SK-N-SH (cell line): Measurements from ENCODE around the gene ARID3A. TPM values are rescaled to one million over a fixed set of nuclear protein-coding genes. Genes with fewer than 3 reads are reported as not detected.
A peak's percentile ranks its signal among the peaks of the same experiment; 100 is the strongest.

ENCODE experiments used
- CTCF ChIA-PET: fragments of 300-600, 350-600 bp; formaldehyde crosslinking; extraction: SDS; loops from one replicate; lab custom pipeline; 2021; lab: Yijun Ruan, JAX
- POLR2A ChIA-PET: fragments of 350-600 bp; sonication (Branson Sonifier 250); formaldehyde crosslinking; extraction: SDS; loops from one replicate; lab custom pipeline; 2020; ENCODE audit warnings: antibody characterized with exemption, inconsistent platforms; lab: Yijun Ruan, JAX
- DNase-seq: peaks from one replicate; pipeline ENCODE4 v3.0.0; 2012
- H2AFZ ChIP-seq: fragments of 200-600 bp; sonication (generic); 2 replicates; pipeline ENCODE4 v1.8.1; 2016; ENCODE audit warnings: antibody characterized with exemption, mild to moderate bottlenecking, low read depth
- H3F3A ChIP-seq: fragments of 200-600 bp; sonication (generic); replicated peaks from 2 replicates; pipeline ENCODE3; 2016; ENCODE audit warnings: antibody characterized with exemption, mild to moderate bottlenecking; ENCODE audit not compliant: insufficient read depth
- H3K27ac ChIP-seq, 2 experiments: fragments of 200-500 bp in 1 of 2; fragments of 200-600 bp in 1 of 2; sonication (Bioruptor generic) in 1 of 2; sonication (generic), shearing (Covaris generic) in 1 of 2; 2 replicates each; pipeline versions ENCODE4 v1.5.1 to v1.6.1; 2014 to 2016; ENCODE audit warnings: low read depth in 2 of 2, inconsistent platforms in 1 of 2, low read length in 1 of 2, mild to moderate bottlenecking in 1 of 2, mixed read lengths in 1 of 2
- H3K27me3 ChIP-seq: fragments of 200-600 bp; sonication (generic), shearing (Covaris generic); 2 replicates; pipeline ENCODE4 v1.6.1; 2016; ENCODE audit warnings: mixed run types; ENCODE audit not compliant: insufficient read depth
- H3K36me3 ChIP-seq, 2 experiments: fragments of 200-500 bp in 1 of 2; fragments of 200-600 bp in 1 of 2; sonication (Bioruptor generic) in 1 of 2; sonication (generic) in 1 of 2; replicated peaks in 1 of 2; 2 replicates each; pipeline versions ENCODE3 to v1.5.1; 2014 to 2016; ENCODE audit warnings: low read length in 1 of 2, mild to moderate bottlenecking in 1 of 2; ENCODE audit not compliant: insufficient read depth in 2 of 2, control insufficient read depth in 1 of 2
- H3K4me1 ChIP-seq, 2 experiments: fragments of 200-500 bp in 1 of 2; fragments of 200-600 bp in 1 of 2; sonication (Bioruptor generic) in 1 of 2; sonication (generic), shearing (Covaris generic) in 1 of 2; 2 replicates each; pipeline versions ENCODE4 v1.5.1 to v1.6.1; 2014 to 2016; ENCODE audit warnings: low read depth in 1 of 2, low read length in 1 of 2, mixed run types in 1 of 2; ENCODE audit not compliant: insufficient read depth in 2 of 2, control insufficient read depth in 1 of 2
- H3K4me2 ChIP-seq: fragments of 200-600 bp; sonication (generic), shearing (Covaris generic); 2 replicates; pipeline ENCODE4 v1.6.1; 2017; ENCODE audit warnings: mixed run types
- H3K4me3 ChIP-seq, 2 experiments: fragments of 200-500 bp in 1 of 2; fragments of 200-600 bp in 1 of 2; sonication (Bioruptor generic) in 1 of 2; sonication (generic), shearing (Covaris generic) in 1 of 2; 2 replicates each; pipeline versions ENCODE4 v1.5.1 to v1.8.1; 2014 to 2016; ENCODE audit warnings: low read depth in 2 of 2, inconsistent platforms in 1 of 2, low read length in 1 of 2, mild to moderate bottlenecking in 1 of 2, mixed read lengths in 1 of 2, moderate library complexity in 1 of 2
- H3K79me2 ChIP-seq: fragments of 200-600 bp; sonication (generic); 2 replicates; pipeline ENCODE4 v1.8.1; 2017; ENCODE audit warnings: mild to moderate bottlenecking; ENCODE audit not compliant: insufficient read depth
- H3K9ac ChIP-seq: fragments of 200-600 bp; sonication (generic); 2 replicates; pipeline ENCODE4 v1.6.1; 2017; ENCODE audit warnings: mixed run types
- H3K9me2 ChIP-seq: fragments of 200-600 bp; sonication (generic); 2 replicates; pipeline ENCODE4 v1.6.1; 2017; ENCODE audit warnings: mixed run types
- H3K9me3 ChIP-seq: fragments of 200-600 bp; sonication (generic); 2 replicates; pipeline ENCODE4 v1.6.1; 2017; ENCODE audit warnings: mixed run types, mild to moderate bottlenecking, moderate library complexity
- H4K20me1 ChIP-seq: fragments of 200-600 bp; sonication (generic); 2 replicates; pipeline ENCODE4 v1.6.1; 2017; ENCODE audit warnings: mild to moderate bottlenecking, mixed run types; ENCODE audit not compliant: insufficient read depth
- FOXM1 ChIP-seq: IDR thresholded peaks from 2 replicates; pipeline ENCODE4 v1.4.0; 2012; ENCODE audit warnings: low read depth, mild to moderate bottlenecking
- GATA2 ChIP-seq: sonication (generic); formaldehyde crosslinking; IDR thresholded peaks from 2 replicates; pipeline ENCODE4 v1.5.0; 2020; ENCODE audit warnings: mild to moderate bottlenecking, missing genetic modification reagents
- MXI1 ChIP-seq: IDR thresholded peaks from 2 replicates; pipeline ENCODE4 v1.6.1; 2012; ENCODE audit warnings: mild to moderate bottlenecking, low read depth, low read length, improper control_type of control experiment
- RAD21 ChIP-seq: IDR thresholded peaks from 2 replicates; pipeline ENCODE4 v1.6.1; 2012; ENCODE audit warnings: mild to moderate bottlenecking, low read length
- SMC3 ChIP-seq: IDR thresholded peaks from 2 replicates; pipeline ENCODE4 v1.6.1; 2012; ENCODE audit warnings: low read depth, low read length, improper control_type of control experiment
- TCF12 ChIP-seq: IDR thresholded peaks from 2 replicates; pipeline ENCODE4 v1.4.0; 2012
- WGBS: methylation state at CpG from one replicate; pipeline ENCODE4 v1.1.6; 2017; ENCODE audit warnings: low lambda C conversion rate; 5-methylcytosine and 5-hydroxymethylcytosine counted together
- polyA plus RNA-seq, 3 experiments: library from polyadenylated mRNA; depleted of rRNA; stranded (reverse); fragments of >200 nt; gene quantifications; 2 replicates each; pipeline ENCODE4 v1.2.3, GENCODE V29; 2012
- TF ChIP-seq, protein P1 (sequence below): fragments of 200-600 bp; sonication (generic); IDR thresholded peaks from 2 replicates; pipeline ENCODE4 v1.6.1; 2017; ENCODE audit warnings: antibody characterized with exemption, mild to moderate bottlenecking, moderate library complexity
- TF ChIP-seq, protein P2 (sequence below): IDR thresholded peaks from 2 replicates; pipeline ENCODE4 v1.4.0; 2012; ENCODE audit warnings: low read depth, borderline replicate concordance

ARID3A gene
- polyA plus RNA-seq, 1 of the 3 experiments (the other 2 are of a cell fraction): 8.6 TPM

DNA sequence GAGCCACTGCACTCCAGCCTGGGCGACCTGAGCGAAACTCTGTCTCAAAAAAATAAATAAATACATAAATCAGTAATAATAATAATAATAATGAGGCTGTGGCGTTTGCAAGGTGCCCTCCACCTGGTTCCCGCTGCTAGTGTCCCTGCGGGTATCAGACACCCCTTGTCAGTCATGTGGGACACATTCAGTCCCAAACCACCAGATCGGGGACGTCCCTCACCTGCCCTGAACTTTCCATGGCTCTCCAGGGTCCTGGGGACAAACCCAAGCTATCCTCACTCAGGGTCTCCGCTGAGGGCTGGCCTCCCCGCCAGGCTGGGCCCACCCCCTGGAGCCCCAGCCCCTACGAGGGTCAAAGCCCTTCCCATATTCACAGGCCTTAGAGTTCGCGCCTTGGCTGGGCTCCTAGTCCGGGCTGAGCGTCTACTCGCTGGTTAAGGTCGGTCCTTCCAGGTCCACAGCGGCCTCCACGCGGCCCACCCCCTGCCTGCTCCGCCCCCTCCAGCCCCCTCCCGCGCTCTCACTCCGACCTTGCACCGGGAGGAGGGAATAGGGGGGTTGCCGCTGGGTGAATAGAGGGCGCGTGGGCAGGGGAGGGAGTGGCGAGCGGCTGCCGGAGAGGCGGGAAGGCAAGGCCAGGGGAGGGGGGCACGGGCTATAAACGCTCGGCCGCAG, 9.1 kb upstream of the ARID3A start:
- Histone ChIP-seq H3K9ac (no peak overlapping the region), H3F3A (peaks cover 17% of the 10 kb centered on the region), H3K27me3 (peaks cover 41% of the 10 kb centered on the region), H3K9me3 (no peaks in the 10 kb centered on the region), H3K4me2 (peak overlapping the region; percentile 63; the same call in 1 of the 2 replicates), H3K9me2 (no peaks in the 10 kb centered on the region), H3K4me1 (peaks cover 0 to 15% of the 10 kb centered on the region in 2 experiments; a peak in 2 of 4 replicates), H3K79me2 (peaks cover 3% of the 10 kb centered on the region; the same call in 1 of the 2 replicates), H3K36me3 (no peaks in the 10 kb centered on the region), H2AFZ (no peak overlapping the region), H4K20me1 (no peaks in the 10 kb centered on the region), H3K4me3 (peak overlapping the region in 1 of 2 experiments; percentile 34; a peak in 1 of 4 replicates), H3K27ac (no peak overlapping the region)
- TF ChIP-seq GATA2 (CRISPR knock-in tag) (no peak), TCF12 (no peak), MXI1 (no peak), FOXM1 (no peak)
- 30% methylated on average over 23 of the region's 35 CpGs for WGBS
- POLR2A ChIA-PET: no interaction called here
- DNase-seq: peak; percentile 71
- CTCF ChIA-PET: interaction anchor here (0.5 to 11.2 kb wide), 4 partner anchors 53 to 339 kb away, joined by 3 to 161 read pairs (median 19); partner anchors contain the start of genes CFD and WDR18

DNA sequence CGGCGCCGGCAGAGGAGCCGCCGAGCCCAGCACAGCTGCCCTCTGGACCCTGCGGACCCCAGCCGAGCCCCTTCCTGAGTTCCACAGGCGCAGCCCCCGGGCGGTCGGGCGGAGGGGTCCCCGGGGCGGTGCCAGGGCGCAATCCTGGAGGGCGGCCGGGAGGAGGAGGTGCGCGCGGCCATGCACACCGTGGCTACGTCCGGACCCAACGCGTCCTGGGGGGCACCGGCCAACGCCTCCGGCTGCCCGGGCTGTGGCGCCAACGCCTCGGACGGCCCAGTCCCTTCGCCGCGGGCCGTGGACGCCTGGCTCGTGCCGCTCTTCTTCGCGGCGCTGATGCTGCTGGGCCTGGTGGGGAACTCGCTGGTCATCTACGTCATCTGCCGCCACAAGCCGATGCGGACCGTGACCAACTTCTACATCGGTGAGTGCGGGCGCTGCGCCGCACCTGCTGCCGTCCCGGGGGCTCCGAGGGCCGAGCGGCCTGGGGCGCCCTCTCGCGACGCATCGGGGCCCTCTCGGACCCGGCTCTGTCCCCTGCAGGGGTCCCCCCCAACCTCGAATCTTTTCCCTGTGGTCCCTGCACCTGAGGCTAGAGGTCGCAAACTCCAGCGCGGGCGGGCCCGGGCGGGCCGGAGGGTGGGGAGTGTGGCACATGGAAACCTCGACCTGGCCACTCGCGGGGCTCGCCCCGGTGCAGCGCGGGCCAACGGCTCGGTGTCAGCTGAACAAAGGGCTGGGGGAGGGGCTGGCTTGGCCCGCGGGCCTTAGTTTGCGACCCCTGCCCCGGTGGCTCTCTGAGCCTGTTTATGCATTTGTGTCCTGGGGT, 8.3 kb upstream of the ARID3A start, which contains the start of gene KISS1R:
Gene KISS1R (plus strand): TSS at position 11 of the 829 bp plus-strand sequence. CDS start 170 bp downstream, at position 181.
- Histone ChIP-seq H3K4me1 (peaks cover 0 to 15% of the 10 kb centered on the region in 2 experiments; a peak in 2 of 4 replicates), H3K79me2 (peaks cover 3% of the 10 kb centered on the region; the same call in 1 of the 2 replicates), H3K4me2 (peak within 1 kb of the TSS; percentile 63; the same call in 1 of the 2 replicates), H3K27ac (no peak within 1 kb of the TSS), H3K4me3 (peak within 1 kb of the TSS; percentile 34 to 35; a peak in 3 of 4 replicates), H3K9me3 (no peaks in the 10 kb centered on the region), H3K9ac (no peak within 1 kb of the TSS), H3F3A (peaks cover 25% of the 10 kb centered on the region), H2AFZ (no peak within 1 kb of the TSS)
- ChIA-PET CTCF (interaction anchor here (0.5 to 11.2 kb wide), 8 partner anchors 10 to 338 kb away, joined by 3 to 161 read pairs (median 12); partner anchors contain the start of genes CFD and WDR18), POLR2A (no interaction called here)
- peak; percentile 84 for DNase-seq
- TF ChIP-seq SMC3 (peak; percentile 43; the same call in 1 of the 2 replicates), RAD21 (peak; percentile 64)
- TF ChIP-seq, protein P1, sequence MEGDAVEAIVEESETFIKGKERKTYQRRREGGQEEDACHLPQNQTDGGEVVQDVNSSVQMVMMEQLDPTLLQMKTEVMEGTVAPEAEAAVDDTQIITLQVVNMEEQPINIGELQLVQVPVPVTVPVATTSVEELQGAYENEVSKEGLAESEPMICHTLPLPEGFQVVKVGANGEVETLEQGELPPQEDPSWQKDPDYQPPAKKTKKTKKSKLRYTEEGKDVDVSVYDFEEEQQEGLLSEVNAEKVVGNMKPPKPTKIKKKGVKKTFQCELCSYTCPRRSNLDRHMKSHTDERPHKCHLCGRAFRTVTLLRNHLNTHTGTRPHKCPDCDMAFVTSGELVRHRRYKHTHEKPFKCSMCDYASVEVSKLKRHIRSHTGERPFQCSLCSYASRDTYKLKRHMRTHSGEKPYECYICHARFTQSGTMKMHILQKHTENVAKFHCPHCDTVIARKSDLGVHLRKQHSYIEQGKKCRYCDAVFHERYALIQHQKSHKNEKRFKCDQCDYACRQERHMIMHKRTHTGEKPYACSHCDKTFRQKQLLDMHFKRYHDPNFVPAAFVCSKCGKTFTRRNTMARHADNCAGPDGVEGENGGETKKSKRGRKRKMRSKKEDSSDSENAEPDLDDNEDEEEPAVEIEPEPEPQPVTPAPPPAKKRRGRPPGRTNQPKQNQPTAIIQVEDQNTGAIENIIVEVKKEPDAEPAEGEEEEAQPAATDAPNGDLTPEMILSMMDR: peak; percentile 53
- TF ChIP-seq, protein P2, sequence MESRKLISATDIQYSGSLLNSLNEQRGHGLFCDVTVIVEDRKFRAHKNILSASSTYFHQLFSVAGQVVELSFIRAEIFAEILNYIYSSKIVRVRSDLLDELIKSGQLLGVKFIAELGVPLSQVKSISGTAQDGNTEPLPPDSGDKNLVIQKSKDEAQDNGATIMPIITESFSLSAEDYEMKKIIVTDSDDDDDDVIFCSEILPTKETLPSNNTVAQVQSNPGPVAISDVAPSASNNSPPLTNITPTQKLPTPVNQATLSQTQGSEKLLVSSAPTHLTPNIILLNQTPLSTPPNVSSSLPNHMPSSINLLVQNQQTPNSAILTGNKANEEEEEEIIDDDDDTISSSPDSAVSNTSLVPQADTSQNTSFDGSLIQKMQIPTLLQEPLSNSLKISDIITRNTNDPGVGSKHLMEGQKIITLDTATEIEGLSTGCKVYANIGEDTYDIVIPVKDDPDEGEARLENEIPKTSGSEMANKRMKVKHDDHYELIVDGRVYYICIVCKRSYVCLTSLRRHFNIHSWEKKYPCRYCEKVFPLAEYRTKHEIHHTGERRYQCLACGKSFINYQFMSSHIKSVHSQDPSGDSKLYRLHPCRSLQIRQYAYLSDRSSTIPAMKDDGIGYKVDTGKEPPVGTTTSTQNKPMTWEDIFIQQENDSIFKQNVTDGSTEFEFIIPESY: no peak
- TF ChIP-seq, all 33 proteins: peak for 3
- H3K9me2 ChIP-seq: no peaks in the 10 kb centered on the region
- H4K20me1 ChIP-seq: no peaks in the 10 kb centered on the region
- H3K36me3 ChIP-seq: no peaks in the 10 kb centered on the region
- peaks cover 41% of the 10 kb centered on the region for H3K27me3 ChIP-seq
- WGBS: 2% methylated on average over 17 of the region's 87 CpGs
